HEK293T (cell line): ENCODE results near the gene IL15RA.

ENCODE experiments used
- BHLHE40 ChIP-seq: fragments of 450-650 bp; IDR thresholded peaks from 2 replicates; pipeline ENCODE4 v1.6.1; 2016; ENCODE audit warnings: mild to moderate bottlenecking, moderate library complexity, borderline replicate concordance
- FOXM1 ChIP-seq: fragments of 450-650 bp; IDR thresholded peaks from 2 replicates; pipeline ENCODE4 v1.6.1; 2017; ENCODE audit warnings: mild to moderate bottlenecking, borderline replicate concordance
- LEF1 ChIP-seq: fragments of 450-650 bp; IDR thresholded peaks from 2 replicates; pipeline ENCODE4 v1.6.1; 2017; ENCODE audit warnings: mild to moderate bottlenecking, borderline replicate concordance
- SP1 ChIP-seq: fragments of 450-650 bp; IDR thresholded peaks from 2 replicates; pipeline ENCODE4 v1.6.1; 2017
- TF ChIP-seq, protein P1 (sequence below): fragments of 450-650 bp; IDR thresholded peaks from 2 replicates; pipeline ENCODE4 v1.6.1; 2016

DNA sequence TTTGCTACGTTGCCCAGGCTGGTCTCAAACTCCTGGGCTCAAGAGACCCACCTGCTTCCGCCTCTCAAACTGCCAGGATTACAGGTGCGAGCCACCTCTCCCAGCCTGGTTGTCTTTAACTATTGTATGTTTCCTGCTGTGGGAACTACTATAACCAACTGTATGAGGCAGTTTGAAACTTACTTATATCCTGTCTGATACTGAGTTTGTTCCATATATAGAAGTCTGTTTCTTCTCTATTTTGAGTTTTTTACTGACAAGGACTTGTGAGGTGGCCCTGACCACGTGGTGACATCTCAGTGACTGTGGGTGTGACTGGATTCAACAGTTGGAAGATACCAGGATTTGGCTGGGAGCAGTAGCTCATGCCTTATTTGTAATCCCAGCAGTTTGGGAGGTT, 73.1 kb downstream of the IL15RA start:
- TF ChIP-seq LEF1 (no peak), BHLHE40 (no peak), SP1 (no peak), FOXM1 (no peak)
- TF ChIP-seq, protein P1, sequence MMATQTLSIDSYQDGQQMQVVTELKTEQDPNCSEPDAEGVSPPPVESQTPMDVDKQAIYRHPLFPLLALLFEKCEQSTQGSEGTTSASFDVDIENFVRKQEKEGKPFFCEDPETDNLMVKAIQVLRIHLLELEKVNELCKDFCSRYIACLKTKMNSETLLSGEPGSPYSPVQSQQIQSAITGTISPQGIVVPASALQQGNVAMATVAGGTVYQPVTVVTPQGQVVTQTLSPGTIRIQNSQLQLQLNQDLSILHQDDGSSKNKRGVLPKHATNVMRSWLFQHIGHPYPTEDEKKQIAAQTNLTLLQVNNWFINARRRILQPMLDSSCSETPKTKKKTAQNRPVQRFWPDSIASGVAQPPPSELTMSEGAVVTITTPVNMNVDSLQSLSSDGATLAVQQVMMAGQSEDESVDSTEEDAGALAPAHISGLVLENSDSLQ: no peak
